KOPT-K1 (cell line): Measurements from ENCODE around the gene SGCD.
"Not testable (repeated sequence)": the region's sequence is repeated elsewhere in the genome, so short reads cannot be mapped to it uniquely, and the experiment has no call there.

Experiments
- H3K27ac ChIP-seq: fragments of 200-600 bp; sonication (generic); 2 replicates; pipeline ENCODE4 v1.5.1; 2016; ENCODE audit warnings: antibody characterized with exemption, mild to moderate bottlenecking, low read depth, low read length; ENCODE audit not compliant: poor library complexity, severe bottlenecking
- H3K36me3 ChIP-seq: fragments of 200-600 bp; sonication (generic); 2 replicates; pipeline ENCODE4 v1.5.1; 2017; ENCODE audit warnings: antibody characterized with exemption, mild to moderate bottlenecking, low read length, moderate library complexity; ENCODE audit not compliant: insufficient read depth
- H3K9me3 ChIP-seq: fragments of 200-600 bp; sonication (generic); 2 replicates; pipeline ENCODE4 v1.5.1; 2017; ENCODE audit warnings: antibody characterized with exemption, low read length, mild to moderate bottlenecking; ENCODE audit not compliant: insufficient read depth, poor library complexity, severe bottlenecking

Gene SGCD

GRCh38 chr5:156654444-156654843 is 327.5 kb downstream of the SGCD start:
- no peak overlapping the region for H3K27ac ChIP-seq
- H3K36me3 ChIP-seq, result no peaks in the 10 kb centered on the region
- no peaks in the 10 kb centered on the region for H3K9me3 ChIP-seq

- no peaks in the 10 kb centered on the region for H3K9me3 ChIP-seq
- H3K27ac ChIP-seq, result no peak overlapping the region
- H3K36me3 ChIP-seq, result no peaks in the 10 kb centered on the region
Observed at GRCh38 chr5:156655732-156656131, 328.8 kb downstream of the SGCD start.

- not testable (repeated sequence) for H3K36me3 ChIP-seq
Observed at GRCh38 chr5:156664832-156665231, 337.9 kb downstream of the SGCD start.

DNA sequence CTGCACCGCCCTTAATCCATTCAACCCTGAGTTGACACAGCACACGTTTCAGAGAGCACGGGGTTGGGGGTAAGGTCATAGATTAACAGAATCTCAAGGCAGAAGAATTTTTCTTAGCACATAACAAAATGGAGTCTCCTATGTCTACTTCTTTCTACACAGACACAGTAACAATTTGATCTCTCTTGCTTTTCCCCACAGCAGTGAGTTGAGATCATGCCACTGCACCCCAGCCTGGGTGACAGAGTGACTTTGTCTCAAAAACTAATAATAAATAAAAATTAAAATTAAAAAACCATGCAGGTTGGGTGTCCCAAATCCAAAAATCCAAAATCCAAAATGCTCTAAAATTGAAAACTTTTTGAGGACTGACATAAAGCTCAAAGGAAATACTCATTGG is 339.7 kb downstream of the SGCD start:
- not testable (repeated sequence) for H3K36me3 ChIP-seq, H3K27ac ChIP-seq, H3K9me3 ChIP-seq

More at GRCh38 chr5:156664832-156665231, 337.9 kb downstream of the SGCD start:
- H3K9me3 ChIP-seq, H3K27ac ChIP-seq: not testable (repeated sequence)

GRCh38 chr5:156667616-156668015 is 340.7 kb downstream of the SGCD start:
- Histone ChIP-seq H3K27ac (no peak overlapping the region), H3K9me3 (no peaks in the 10 kb centered on the region), H3K36me3 (no peaks in the 10 kb centered on the region)

DNA sequence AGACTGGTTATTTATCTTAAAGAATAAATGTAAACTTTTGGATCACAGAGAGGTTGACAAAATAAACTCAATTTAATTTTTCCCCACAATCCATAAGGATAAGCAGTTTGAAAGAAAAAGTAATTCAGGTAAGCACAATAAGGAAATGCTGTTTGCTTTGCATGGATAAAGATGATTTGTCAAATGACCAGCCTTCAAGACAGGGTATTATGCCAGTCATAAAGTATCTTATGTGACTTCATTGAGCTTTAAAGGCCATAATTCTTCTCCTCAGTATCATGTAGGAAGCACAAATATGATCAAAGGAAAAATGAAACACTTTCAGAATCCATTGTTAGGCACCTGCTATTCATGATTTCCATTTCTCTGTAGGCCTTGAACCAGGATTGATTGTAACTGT is 342.5 kb downstream of the SGCD start:
- Histone ChIP-seq H3K36me3 (no peaks in the 10 kb centered on the region), H3K9me3 (no peaks in the 10 kb centered on the region), H3K27ac (no peak overlapping the region)

DNA sequence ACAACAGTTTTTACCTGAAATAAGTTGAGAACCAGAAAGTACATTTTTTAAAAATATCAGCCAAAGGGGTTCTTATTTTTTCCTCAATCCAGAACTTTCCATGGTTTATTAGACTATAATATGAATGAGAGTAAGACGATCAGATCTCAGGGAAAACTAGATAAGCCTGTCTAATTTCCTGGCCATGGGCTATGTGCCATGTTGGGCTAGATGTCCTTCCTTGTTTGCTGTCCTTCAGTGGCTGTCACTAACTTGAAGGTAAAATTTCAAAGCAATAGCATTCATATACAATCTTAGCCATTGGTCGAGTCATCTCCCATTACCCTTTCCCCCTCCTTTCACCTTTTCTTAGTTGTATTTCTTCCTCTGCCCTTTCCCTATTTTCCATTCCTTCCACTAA is 343.7 kb downstream of the SGCD start:
- no peaks in the 10 kb centered on the region for H3K36me3 ChIP-seq
- no peaks in the 10 kb centered on the region for H3K9me3 ChIP-seq

DNA sequence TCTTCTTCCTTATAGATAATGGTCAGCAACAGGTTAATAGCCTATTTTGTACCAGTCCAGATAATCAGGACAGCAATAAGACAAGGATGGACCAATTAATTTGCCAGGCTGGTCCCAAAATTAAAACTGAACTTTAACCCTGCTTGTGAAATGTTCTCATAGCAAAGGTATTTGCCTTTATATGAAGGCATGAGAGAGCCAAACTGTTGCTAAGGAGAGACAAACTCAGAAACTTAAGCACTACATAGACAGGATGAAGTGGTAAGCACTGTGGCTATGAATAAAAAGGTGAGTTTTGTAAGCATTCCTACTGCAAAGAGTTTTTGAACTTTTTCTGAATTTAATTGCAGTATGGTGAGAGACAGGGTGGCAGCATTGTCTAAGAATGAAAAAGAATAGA is 348.4 kb downstream of the SGCD start:
- Histone ChIP-seq H3K9me3 (no peaks in the 10 kb centered on the region), H3K36me3 (no peaks in the 10 kb centered on the region), H3K27ac (no peak overlapping the region)

More for the DNA sequence above, 343.7 kb downstream of the SGCD start:
- H3K27ac ChIP-seq, result no peak overlapping the region

GRCh38 chr5:156677963-156678362 is 351.0 kb downstream of the SGCD start:
- Histone ChIP-seq H3K9me3 (no peaks in the 10 kb centered on the region), H3K36me3 (no peaks in the 10 kb centered on the region), H3K27ac (no peak overlapping the region)

- Histone ChIP-seq H3K27ac (no peak overlapping the region), H3K36me3 (no peaks in the 10 kb centered on the region), H3K9me3 (no peaks in the 10 kb centered on the region)
Observed at GRCh38 chr5:156678484-156678883, 351.5 kb downstream of the SGCD start.

GRCh38 chr5:156680831-156681230 is 353.9 kb downstream of the SGCD start:
- Histone ChIP-seq H3K36me3 (no peaks in the 10 kb centered on the region), H3K9me3 (no peaks in the 10 kb centered on the region)

GRCh38 chr5:156681265-156681664 is 354.3 kb downstream of the SGCD start:
- H3K9me3 ChIP-seq, result no peaks in the 10 kb centered on the region
- H3K36me3 ChIP-seq, result no peaks in the 10 kb centered on the region
- no peak overlapping the region for H3K27ac ChIP-seq

More at GRCh38 chr5:156680831-156681230, 353.9 kb downstream of the SGCD start:
- no peak overlapping the region for H3K27ac ChIP-seq

DNA sequence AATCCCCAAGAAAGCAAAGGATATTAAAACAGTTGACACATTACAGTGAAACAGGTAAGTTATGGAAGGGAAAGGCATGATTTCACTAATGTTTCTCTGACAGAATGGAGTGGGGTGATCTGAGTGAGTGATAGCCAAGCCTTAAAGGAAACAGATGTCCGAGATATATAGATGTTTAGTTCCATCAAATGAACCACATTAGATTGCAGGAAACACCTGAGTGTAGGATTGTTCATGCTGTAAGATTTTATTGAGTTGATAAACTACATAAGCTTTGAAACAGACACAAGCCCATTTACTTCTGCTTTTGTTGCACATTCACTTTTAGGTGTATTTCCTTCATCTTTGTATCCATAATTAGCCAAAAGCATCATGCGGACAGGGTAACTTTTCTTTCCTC is 356.0 kb downstream of the SGCD start:
- Histone ChIP-seq H3K9me3 (no peaks in the 10 kb centered on the region), H3K27ac (no peak overlapping the region), H3K36me3 (no peaks in the 10 kb centered on the region)

DNA sequence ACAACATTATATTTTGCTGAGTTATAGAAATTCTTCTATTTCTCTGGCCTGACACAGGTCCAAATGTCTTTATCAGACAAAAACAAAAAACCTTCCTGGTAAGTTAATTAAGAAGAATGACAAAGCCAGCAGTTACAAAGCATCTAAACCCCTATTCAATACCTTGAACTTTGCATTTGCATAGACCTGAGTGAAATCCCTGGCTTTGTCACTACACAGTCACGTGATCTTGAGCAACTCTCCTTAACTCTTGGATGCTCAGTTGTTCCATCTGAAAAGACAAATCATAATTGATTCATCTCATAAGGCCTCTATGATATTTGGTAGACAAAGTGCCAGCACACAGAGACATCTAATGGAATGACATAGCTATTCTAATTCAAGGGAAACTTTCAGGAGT is 356.5 kb downstream of the SGCD start:
- Histone ChIP-seq H3K36me3 (no peaks in the 10 kb centered on the region), H3K27ac (no peak overlapping the region), H3K9me3 (no peaks in the 10 kb centered on the region)

GRCh38 chr5:156684216-156684615 is 357.3 kb downstream of the SGCD start:
- Histone ChIP-seq H3K36me3 (no peaks in the 10 kb centered on the region), H3K9me3 (no peaks in the 10 kb centered on the region), H3K27ac (no peak overlapping the region)

GRCh38 chr5:156685481-156685880 is 358.5 kb downstream of the SGCD start:
- no peak overlapping the region for H3K27ac ChIP-seq
- no peaks in the 10 kb centered on the region for H3K9me3 ChIP-seq
- no peaks in the 10 kb centered on the region for H3K36me3 ChIP-seq

GRCh38 chr5:156686380-156686779 is 359.4 kb downstream of the SGCD start:
- H3K9me3 ChIP-seq, result no peaks in the 10 kb centered on the region
- H3K27ac ChIP-seq, result no peak overlapping the region
- no peaks in the 10 kb centered on the region for H3K36me3 ChIP-seq
